RWPE2 (cell line): ENCODE data around the gene PHF1.
"Not testable (repeated sequence)": the region's sequence is repeated elsewhere in the genome, so short reads cannot be mapped to it uniquely, and the experiment has no call there.

ENCODE experiments used
- ATAC-seq: fragments of 200-7000 bp; cut with Tn5 transposase; 3 replicates; pipeline ENCODE4 v1.9.1; 2021; ENCODE audit warnings: low read depth
- DNase-seq: peaks from one replicate; pipeline ENCODE4 v3.0.0-alpha.2; 2020; ENCODE audit warnings: low spot score
- H3K27ac ChIP-seq: fragments of 450-650 bp; 2 replicates; pipeline ENCODE4 v1.5.1; 2017; ENCODE audit warnings: mild to moderate bottlenecking; ENCODE audit not compliant: poor library complexity, severe bottlenecking
- H3K27me3 ChIP-seq: fragments of 250-450 bp; sonication (Bioruptor Pico); 2 replicates; pipeline ENCODE4 v1.5.1; 2021; ENCODE audit warnings: mild to moderate bottlenecking, moderate library complexity; ENCODE audit not compliant: insufficient read depth, poor library complexity, severe bottlenecking
- H3K36me3 ChIP-seq: fragments of 250-450 bp; sonication (Bioruptor Pico); 2 replicates; pipeline ENCODE4 v1.5.1; 2020; ENCODE audit warnings: low read depth, mild to moderate bottlenecking, moderate library complexity
- H3K4me1 ChIP-seq: fragments of 250-450 bp; sonication (Bioruptor Pico); 2 replicates; pipeline ENCODE4 v1.5.1; 2021; ENCODE audit warnings: mild to moderate bottlenecking, moderate library complexity; ENCODE audit not compliant: insufficient read depth, poor library complexity, severe bottlenecking
- H3K4me3 ChIP-seq: fragments of 250-450 bp; sonication (Bioruptor Pico); 2 replicates; pipeline ENCODE4 v1.5.1; 2021; ENCODE audit warnings: mild to moderate bottlenecking, moderate library complexity; ENCODE audit not compliant: severe bottlenecking
- H3K9me3 ChIP-seq: fragments of 250-450 bp; sonication (Bioruptor Pico); 2 replicates; pipeline ENCODE4 v1.5.1; 2021; ENCODE audit warnings: mild to moderate bottlenecking, moderate library complexity; ENCODE audit not compliant: severe bottlenecking
- TF ChIP-seq, protein P1 (sequence below): fragments of 450-650 bp; IDR thresholded peaks from one replicate; pipeline ENCODE4 v1.5.1; 2017; ENCODE audit warnings: mild to moderate bottlenecking, moderate library complexity; ENCODE audit not compliant: poor library complexity, severe bottlenecking

PHF1 gene

DNA sequence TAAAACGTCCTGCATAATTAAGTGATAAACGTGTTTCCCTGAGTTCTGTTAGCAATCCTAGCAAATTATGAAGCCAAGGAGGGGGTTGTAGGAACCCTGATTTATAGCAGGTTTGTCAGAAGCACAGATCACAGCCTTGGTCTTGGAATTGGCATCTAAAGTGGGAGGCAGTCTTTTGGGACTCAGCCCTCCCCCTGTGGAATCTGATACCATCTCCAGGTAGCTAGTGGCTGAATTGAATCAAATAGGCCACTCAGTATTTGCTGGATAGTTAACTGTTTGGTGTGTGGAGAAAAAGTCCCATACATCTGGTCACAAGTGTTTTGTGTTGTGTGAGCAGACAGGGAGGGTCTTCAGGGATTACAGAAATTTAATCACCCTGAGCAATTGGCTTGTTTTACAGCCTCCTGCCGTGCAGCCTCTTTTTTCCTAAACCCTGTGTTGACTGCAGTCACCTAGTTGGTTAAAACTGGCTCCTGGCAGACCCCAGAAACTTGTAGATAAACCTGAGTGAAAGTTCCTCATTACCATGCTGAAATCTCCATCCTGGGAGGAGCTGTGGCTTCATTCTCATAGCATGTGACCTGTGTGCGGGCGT lies 38.2 kb upstream of the PHF1 start:
- Histone ChIP-seq H3K27ac (no peak overlapping the region), H3K9me3 (no peaks in the 10 kb centered on the region), H3K4me1 (peaks cover 23% of the 10 kb centered on the region), H3K36me3 (no peaks in the 10 kb centered on the region), H3K27me3 (no peaks in the 10 kb centered on the region), H3K4me3 (no peak overlapping the region)
- TF ChIP-seq, protein P1, sequence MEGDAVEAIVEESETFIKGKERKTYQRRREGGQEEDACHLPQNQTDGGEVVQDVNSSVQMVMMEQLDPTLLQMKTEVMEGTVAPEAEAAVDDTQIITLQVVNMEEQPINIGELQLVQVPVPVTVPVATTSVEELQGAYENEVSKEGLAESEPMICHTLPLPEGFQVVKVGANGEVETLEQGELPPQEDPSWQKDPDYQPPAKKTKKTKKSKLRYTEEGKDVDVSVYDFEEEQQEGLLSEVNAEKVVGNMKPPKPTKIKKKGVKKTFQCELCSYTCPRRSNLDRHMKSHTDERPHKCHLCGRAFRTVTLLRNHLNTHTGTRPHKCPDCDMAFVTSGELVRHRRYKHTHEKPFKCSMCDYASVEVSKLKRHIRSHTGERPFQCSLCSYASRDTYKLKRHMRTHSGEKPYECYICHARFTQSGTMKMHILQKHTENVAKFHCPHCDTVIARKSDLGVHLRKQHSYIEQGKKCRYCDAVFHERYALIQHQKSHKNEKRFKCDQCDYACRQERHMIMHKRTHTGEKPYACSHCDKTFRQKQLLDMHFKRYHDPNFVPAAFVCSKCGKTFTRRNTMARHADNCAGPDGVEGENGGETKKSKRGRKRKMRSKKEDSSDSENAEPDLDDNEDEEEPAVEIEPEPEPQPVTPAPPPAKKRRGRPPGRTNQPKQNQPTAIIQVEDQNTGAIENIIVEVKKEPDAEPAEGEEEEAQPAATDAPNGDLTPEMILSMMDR = no peak
- ATAC-seq = no peak
- no peak for DNase-seq

DNA sequence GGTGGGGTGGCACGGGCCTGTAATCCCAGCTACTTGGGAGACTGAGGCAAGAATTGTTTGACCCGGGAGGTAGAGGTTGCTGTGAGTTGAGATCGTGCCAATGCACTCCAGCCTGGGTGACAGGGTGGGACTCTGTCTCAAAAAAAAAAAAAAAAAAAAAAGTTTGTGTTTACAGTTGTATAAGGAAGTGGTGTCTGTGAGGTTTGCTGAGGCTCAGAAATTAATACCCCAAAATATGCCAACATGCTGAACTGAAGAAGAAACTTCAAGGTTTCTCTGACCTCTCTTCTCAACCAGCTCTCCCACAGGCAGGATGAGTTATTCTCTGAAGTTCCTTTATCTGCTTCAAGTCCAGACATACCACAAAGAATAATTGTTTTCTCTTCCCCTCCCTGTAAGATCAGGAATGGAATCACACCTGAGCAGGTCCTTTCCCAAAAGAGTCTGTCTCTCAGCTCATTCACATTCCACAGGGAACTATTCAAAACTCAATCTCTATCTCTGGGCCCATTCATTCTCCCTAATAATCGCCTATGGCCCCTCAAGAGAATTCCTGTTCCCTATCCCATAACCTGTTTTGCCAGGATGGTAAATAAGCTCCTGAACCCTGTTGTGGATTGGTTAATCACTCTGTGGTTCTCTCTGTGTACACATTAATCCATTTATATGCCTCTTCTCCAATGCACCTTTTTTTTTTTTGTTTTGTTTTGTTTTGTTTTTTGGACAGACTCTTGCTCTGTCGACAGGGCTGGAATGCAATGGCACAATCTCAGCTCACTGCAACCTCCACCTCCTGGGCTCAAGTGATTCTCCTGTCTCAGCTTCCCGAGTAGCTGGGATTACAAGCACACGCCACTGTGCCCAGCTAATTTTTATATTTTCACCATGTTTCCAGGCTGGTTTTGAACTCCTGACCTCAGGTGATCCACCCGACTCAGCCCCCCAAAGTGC lies 36.6 kb upstream of the PHF1 start:
- ATAC-seq = no peak; the same call in 2 of the 3 replicates
- TF ChIP-seq, protein P1 = no peak
- H3K27ac ChIP-seq = peak overlapping the region; percentile 43

DNA sequence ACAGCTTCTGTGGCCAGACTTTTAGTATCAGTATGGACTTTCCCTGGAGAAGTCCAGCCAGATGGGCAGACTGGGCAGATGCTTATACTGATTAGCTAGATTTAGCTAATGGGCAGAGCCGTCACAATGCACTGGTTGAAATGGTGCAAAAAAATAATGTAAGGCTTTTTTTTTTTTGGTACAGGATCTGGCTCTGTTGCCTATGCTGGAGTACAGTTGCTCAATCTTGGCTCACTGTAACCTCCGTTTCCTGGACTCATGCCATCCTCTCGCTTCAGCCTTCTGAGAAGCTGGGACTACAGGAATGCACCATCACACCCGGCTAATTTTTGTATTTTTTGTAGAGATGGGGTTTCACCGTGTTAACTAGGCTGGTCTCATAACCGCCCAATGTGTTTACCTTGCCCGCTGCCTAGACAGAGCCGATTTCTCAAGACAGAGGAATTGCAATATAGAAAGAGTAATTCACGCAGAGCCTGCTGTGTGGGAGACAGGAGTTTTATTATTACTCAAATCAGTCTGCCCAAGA lies 35.6 kb upstream of the PHF1 start:
- Histone ChIP-seq H3K27ac (peak overlapping the region; percentile 43), H3K36me3 (no peaks in the 10 kb centered on the region), H3K9me3 (no peaks in the 10 kb centered on the region), H3K4me1 (peaks cover 23% of the 10 kb centered on the region), H3K27me3 (no peaks in the 10 kb centered on the region), H3K4me3 (no peak overlapping the region)
- ATAC-seq (peak; percentile 89), DNase-seq (peak; percentile 73)
- TF ChIP-seq, protein P1 = no peak

More for the DNA sequence above, 36.6 kb upstream of the PHF1 start:
- H3K9me3 ChIP-seq = no peaks in the 10 kb centered on the region
- no peaks in the 10 kb centered on the region for H3K36me3 ChIP-seq
- H3K4me3 ChIP-seq = no peak overlapping the region
- peaks cover 23% of the 10 kb centered on the region for H3K4me1 ChIP-seq
- DNase-seq = no peak
- H3K27me3 ChIP-seq = no peaks in the 10 kb centered on the region

DNA sequence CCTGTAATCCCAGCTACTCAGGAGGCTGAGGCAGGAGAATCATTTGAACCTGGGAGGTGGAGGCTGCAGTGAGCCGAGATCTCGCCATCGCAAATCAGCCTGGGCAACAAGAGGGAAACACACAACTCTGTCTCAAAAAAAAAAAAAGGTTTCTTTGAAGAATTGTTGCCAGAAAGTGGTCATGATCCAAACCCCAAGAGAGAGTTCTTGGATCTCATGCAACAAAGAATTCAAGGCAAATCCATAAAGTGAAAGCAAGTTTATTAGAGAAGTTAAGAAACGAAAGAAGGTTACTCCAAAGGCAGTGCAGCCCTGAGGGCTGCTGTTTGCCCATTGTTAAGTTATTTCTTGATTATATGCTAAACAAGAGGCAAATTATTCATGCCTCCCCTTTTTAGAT lies 33.6 kb upstream of the PHF1 start:
- Histone ChIP-seq H3K4me1 (peaks cover 23% of the 10 kb centered on the region), H3K36me3 (no peaks in the 10 kb centered on the region), H3K27ac (no peak overlapping the region), H3K27me3 (no peaks in the 10 kb centered on the region), H3K9me3 (no peaks in the 10 kb centered on the region), H3K4me3 (no peak overlapping the region)
- DNase-seq = no peak
- ATAC-seq = no peak
- TF ChIP-seq, protein P1 = no peak

DNA sequence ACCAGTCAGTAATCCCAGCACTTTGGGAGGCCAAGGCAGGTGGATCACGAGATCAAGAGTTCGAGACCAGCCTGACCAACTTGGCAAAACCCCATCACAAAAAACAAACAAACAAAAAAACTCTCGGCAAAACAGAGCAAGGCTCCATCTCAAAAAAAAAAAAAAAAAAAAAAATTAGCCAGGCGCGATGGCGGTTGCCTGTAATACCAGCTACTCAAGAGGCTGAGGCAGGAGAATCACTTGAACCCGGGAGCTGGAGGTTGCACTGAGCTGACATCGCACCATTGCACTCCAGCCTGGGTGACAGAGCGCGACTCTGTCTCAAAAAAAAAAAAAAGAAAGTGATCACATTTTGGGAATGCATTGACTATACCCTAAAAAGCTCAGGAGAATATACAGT lies 31.6 kb upstream of the PHF1 start:
- not testable (repeated sequence) for H3K27me3 ChIP-seq, ATAC-seq, H3K4me3 ChIP-seq, H3K9me3 ChIP-seq, DNase-seq, H3K36me3 ChIP-seq, H3K27ac ChIP-seq
- H3K4me1 ChIP-seq = peaks cover 21% of the 10 kb centered on the region
